SK-N-SH (cell line): Measurements from ENCODE around the gene AFF3. TPM values are rescaled to one million over a fixed set of nuclear protein-coding genes. Genes with fewer than 3 reads are reported as not detected.
"Not testable (repeated sequence)": the region's sequence is repeated elsewhere in the genome, so short reads cannot be mapped to it uniquely, and the experiment has no call there.

Experiments
- CTCF ChIA-PET: fragments of 300-600, 350-600 bp; formaldehyde crosslinking; extraction: SDS; loops from one replicate; lab custom pipeline; 2021; lab: Yijun Ruan, JAX
- POLR2A ChIA-PET: fragments of 350-600 bp; sonication (Branson Sonifier 250); formaldehyde crosslinking; extraction: SDS; loops from one replicate; lab custom pipeline; 2020; ENCODE audit warnings: antibody characterized with exemption, inconsistent platforms; lab: Yijun Ruan, JAX
- DNase-seq: peaks from one replicate; pipeline ENCODE4 v3.0.0; 2012
- H2AFZ ChIP-seq: fragments of 200-600 bp; sonication (generic); 2 replicates; pipeline ENCODE4 v1.8.1; 2016; ENCODE audit warnings: antibody characterized with exemption, mild to moderate bottlenecking, low read depth
- H3F3A ChIP-seq: fragments of 200-600 bp; sonication (generic); replicated peaks from 2 replicates; pipeline ENCODE3; 2016; ENCODE audit warnings: antibody characterized with exemption, mild to moderate bottlenecking; ENCODE audit not compliant: insufficient read depth
- H3K27ac ChIP-seq, 2 experiments: fragments of 200-500 bp in 1 of 2; fragments of 200-600 bp in 1 of 2; sonication (Bioruptor generic) in 1 of 2; sonication (generic), shearing (Covaris generic) in 1 of 2; 2 replicates each; pipeline versions ENCODE4 v1.5.1 to v1.6.1; 2014 to 2016; ENCODE audit warnings: low read depth in 2 of 2, inconsistent platforms in 1 of 2, low read length in 1 of 2, mild to moderate bottlenecking in 1 of 2, mixed read lengths in 1 of 2
- H3K27me3 ChIP-seq: fragments of 200-600 bp; sonication (generic), shearing (Covaris generic); 2 replicates; pipeline ENCODE4 v1.6.1; 2016; ENCODE audit warnings: mixed run types; ENCODE audit not compliant: insufficient read depth
- H3K36me3 ChIP-seq, 2 experiments: fragments of 200-500 bp in 1 of 2; fragments of 200-600 bp in 1 of 2; sonication (Bioruptor generic) in 1 of 2; sonication (generic) in 1 of 2; replicated peaks in 1 of 2; 2 replicates each; pipeline versions ENCODE3 to v1.5.1; 2014 to 2016; ENCODE audit warnings: low read length in 1 of 2, mild to moderate bottlenecking in 1 of 2; ENCODE audit not compliant: insufficient read depth in 2 of 2, control insufficient read depth in 1 of 2
- H3K4me1 ChIP-seq, 2 experiments: fragments of 200-500 bp in 1 of 2; fragments of 200-600 bp in 1 of 2; sonication (Bioruptor generic) in 1 of 2; sonication (generic), shearing (Covaris generic) in 1 of 2; 2 replicates each; pipeline versions ENCODE4 v1.5.1 to v1.6.1; 2014 to 2016; ENCODE audit warnings: low read depth in 1 of 2, low read length in 1 of 2, mixed run types in 1 of 2; ENCODE audit not compliant: insufficient read depth in 2 of 2, control insufficient read depth in 1 of 2
- H3K4me2 ChIP-seq: fragments of 200-600 bp; sonication (generic), shearing (Covaris generic); 2 replicates; pipeline ENCODE4 v1.6.1; 2017; ENCODE audit warnings: mixed run types
- H3K4me3 ChIP-seq, 2 experiments: fragments of 200-500 bp in 1 of 2; fragments of 200-600 bp in 1 of 2; sonication (Bioruptor generic) in 1 of 2; sonication (generic), shearing (Covaris generic) in 1 of 2; 2 replicates each; pipeline versions ENCODE4 v1.5.1 to v1.8.1; 2014 to 2016; ENCODE audit warnings: low read depth in 2 of 2, inconsistent platforms in 1 of 2, low read length in 1 of 2, mild to moderate bottlenecking in 1 of 2, mixed read lengths in 1 of 2, moderate library complexity in 1 of 2
- H3K79me2 ChIP-seq: fragments of 200-600 bp; sonication (generic); 2 replicates; pipeline ENCODE4 v1.8.1; 2017; ENCODE audit warnings: mild to moderate bottlenecking; ENCODE audit not compliant: insufficient read depth
- H3K9ac ChIP-seq: fragments of 200-600 bp; sonication (generic); 2 replicates; pipeline ENCODE4 v1.6.1; 2017; ENCODE audit warnings: mixed run types
- H3K9me2 ChIP-seq: fragments of 200-600 bp; sonication (generic); 2 replicates; pipeline ENCODE4 v1.6.1; 2017; ENCODE audit warnings: mixed run types
- H3K9me3 ChIP-seq: fragments of 200-600 bp; sonication (generic); 2 replicates; pipeline ENCODE4 v1.6.1; 2017; ENCODE audit warnings: mixed run types, mild to moderate bottlenecking, moderate library complexity
- H4K20me1 ChIP-seq: fragments of 200-600 bp; sonication (generic); 2 replicates; pipeline ENCODE4 v1.6.1; 2017; ENCODE audit warnings: mild to moderate bottlenecking, mixed run types; ENCODE audit not compliant: insufficient read depth
- CHD2 ChIP-seq: fragments of 150-350 bp; IDR thresholded peaks from 2 replicates; pipeline ENCODE4 v1.6.1; 2018; ENCODE audit warnings: low read length; ENCODE audit not compliant: partially characterized antibody
- EP300 ChIP-seq, 2 experiments: IDR thresholded peaks; 2 replicates each; pipeline versions ENCODE4 v1.4.0 to v1.6.1; 2012; ENCODE audit warnings: borderline replicate concordance in 1 of 2, low read depth in 1 of 2, low read length in 1 of 2
- EZH2phosphoT487 ChIP-seq: fragments of 200-600 bp; sonication (generic); IDR thresholded peaks from 2 replicates; pipeline ENCODE4 v1.6.1; 2017; ENCODE audit warnings: low read depth, mixed run types, mild to moderate bottlenecking, antibody characterized with exemption, moderate library complexity, borderline replicate concordance
- FOSL2 ChIP-seq: IDR thresholded peaks from 2 replicates; pipeline ENCODE4 v1.4.0; 2012; ENCODE audit warnings: low read depth, mild to moderate bottlenecking, moderate library complexity, borderline replicate concordance
- IRF3 ChIP-seq: fragments of 150-350 bp; IDR thresholded peaks from 2 replicates; pipeline ENCODE4 v1.6.1; 2016; ENCODE audit warnings: mild to moderate bottlenecking, low read depth, low read length
- MAX ChIP-seq: IDR thresholded peaks from 2 replicates; pipeline ENCODE4 v1.4.0; 2012; ENCODE audit warnings: low read depth
- MEF2A ChIP-seq: IDR thresholded peaks from 2 replicates; pipeline ENCODE4 v1.4.0; 2012; ENCODE audit warnings: low read depth, borderline replicate concordance
- POLR2AphosphoS5 ChIP-seq: IDR thresholded peaks from 2 replicates; pipeline ENCODE4 v1.6.1; 2012; ENCODE audit warnings: low read depth, low read length
- RCOR1 ChIP-seq: fragments of 150-350 bp; IDR thresholded peaks from 2 replicates; pipeline ENCODE4 v1.6.1; 2017; ENCODE audit warnings: antibody characterized with exemption, low read length
- RXRA ChIP-seq: IDR thresholded peaks from 2 replicates; pipeline ENCODE4 v1.4.0; 2012; ENCODE audit warnings: low read depth, mild to moderate bottlenecking, borderline replicate concordance
- TCF12 ChIP-seq: IDR thresholded peaks from 2 replicates; pipeline ENCODE4 v1.4.0; 2012
- TEAD4 ChIP-seq: IDR thresholded peaks from 2 replicates; pipeline ENCODE4 v1.4.0; 2012; ENCODE audit warnings: mild to moderate bottlenecking, borderline replicate concordance; ENCODE audit not compliant: insufficient read depth
- YY1 ChIP-seq: IDR thresholded peaks from 2 replicates; pipeline ENCODE4 v1.4.0; 2012; ENCODE audit warnings: low read depth, mild to moderate bottlenecking
- WGBS: methylation state at CpG from one replicate; pipeline ENCODE4 v1.1.6; 2017; ENCODE audit warnings: low lambda C conversion rate; 5-methylcytosine and 5-hydroxymethylcytosine counted together
- polyA plus RNA-seq, 3 experiments: library from polyadenylated mRNA; depleted of rRNA; stranded (reverse); fragments of >200 nt; gene quantifications; 2 replicates each; pipeline ENCODE4 v1.2.3, GENCODE V29; 2012
- TF ChIP-seq, protein P1 (sequence below): IDR thresholded peaks from 2 replicates; pipeline ENCODE4; 2012
- TF ChIP-seq, protein P2 (sequence below): IDR thresholded peaks from 2 replicates; pipeline ENCODE4 v1.4.0; 2012; ENCODE audit warnings: low read depth, borderline replicate concordance
- TF ChIP-seq, protein P3 (sequence below): IDR thresholded peaks from 2 replicates; pipeline ENCODE4 v1.4.0; 2012; ENCODE audit warnings: low read depth, borderline replicate concordance
- TF ChIP-seq, protein P4 (sequence below): IDR thresholded peaks from 2 replicates; pipeline ENCODE4 v1.6.1; 2012; ENCODE audit warnings: mild to moderate bottlenecking, low read depth, low read length, moderate library complexity

AFF3 gene
- polyA plus RNA-seq, 1 of the 3 experiments (the other 2 are of a cell fraction): 0.36 TPM

DNA sequence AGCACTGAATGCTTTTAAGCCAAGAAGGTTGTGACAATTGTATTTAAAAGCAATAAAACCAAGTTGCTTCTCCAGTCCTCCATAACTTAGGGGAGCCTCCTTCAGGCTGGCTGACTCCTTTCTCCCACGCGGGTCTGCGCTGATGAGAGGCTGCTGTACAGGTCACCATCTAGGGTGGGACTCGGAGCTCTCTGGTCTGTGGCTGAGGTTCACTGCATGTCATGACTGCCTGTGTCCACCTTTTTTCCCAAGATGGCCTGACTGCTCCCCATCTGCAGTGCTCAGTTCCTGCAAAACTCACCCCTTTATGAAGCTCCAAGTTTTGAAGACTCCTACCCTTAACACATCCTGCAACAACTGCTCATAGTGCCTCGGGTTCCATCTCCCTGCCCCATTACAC, 194.4 kb downstream of the AFF3 start:
- Histone ChIP-seq H3K79me2 (no peaks in the 10 kb centered on the region), H3K27ac (no peak overlapping the region), H3K36me3 (no peaks in the 10 kb centered on the region), H3K9me3 (no peaks in the 10 kb centered on the region), H4K20me1 (no peaks in the 10 kb centered on the region), H3K9me2 (no peaks in the 10 kb centered on the region), H3K27me3 (no peaks in the 10 kb centered on the region), H3K4me3 (no peak overlapping the region), H3F3A (no peaks in the 10 kb centered on the region), H2AFZ (no peak overlapping the region), H3K4me2 (no peak overlapping the region), H3K9ac (no peak overlapping the region), H3K4me1 (peaks cover 0 to 5% of the 10 kb centered on the region in 2 experiments; a peak in 2 of 4 replicates)
- CTCF ChIA-PET: interaction anchor here (1.4 kb wide), 1 partner anchor 126 kb away, joined by 4 read pairs; no protein-coding TSS in a partner anchor
- POLR2A ChIA-PET: no interaction called here
- TF ChIP-seq TEAD4 (no peak), YY1 (no peak), EZH2phosphoT487 (no peak), RXRA (no peak), POLR2AphosphoS5 (no peak), CHD2 (no peak), RCOR1 (no peak), FOSL2 (no peak), TCF12 (no peak), EP300 (IDR thresholded peaks at IDR 0.05; ENCODE audit: borderline replicate concordance in 1 of 2, low read depth in 1 of 2, low read length in 1 of 2) (no peak), MEF2A (no peak), IRF3 (no peak), MAX (no peak)
- TF ChIP-seq, protein P1, sequence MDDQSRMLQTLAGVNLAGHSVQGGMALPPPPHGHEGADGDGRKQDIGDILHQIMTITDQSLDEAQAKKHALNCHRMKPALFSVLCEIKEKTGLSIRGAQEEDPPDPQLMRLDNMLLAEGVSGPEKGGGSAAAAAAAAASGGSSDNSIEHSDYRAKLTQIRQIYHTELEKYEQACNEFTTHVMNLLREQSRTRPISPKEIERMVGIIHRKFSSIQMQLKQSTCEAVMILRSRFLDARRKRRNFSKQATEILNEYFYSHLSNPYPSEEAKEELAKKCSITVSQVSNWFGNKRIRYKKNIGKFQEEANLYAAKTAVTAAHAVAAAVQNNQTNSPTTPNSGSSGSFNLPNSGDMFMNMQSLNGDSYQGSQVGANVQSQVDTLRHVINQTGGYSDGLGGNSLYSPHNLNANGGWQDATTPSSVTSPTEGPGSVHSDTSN: no peak
- TF ChIP-seq, protein P2, sequence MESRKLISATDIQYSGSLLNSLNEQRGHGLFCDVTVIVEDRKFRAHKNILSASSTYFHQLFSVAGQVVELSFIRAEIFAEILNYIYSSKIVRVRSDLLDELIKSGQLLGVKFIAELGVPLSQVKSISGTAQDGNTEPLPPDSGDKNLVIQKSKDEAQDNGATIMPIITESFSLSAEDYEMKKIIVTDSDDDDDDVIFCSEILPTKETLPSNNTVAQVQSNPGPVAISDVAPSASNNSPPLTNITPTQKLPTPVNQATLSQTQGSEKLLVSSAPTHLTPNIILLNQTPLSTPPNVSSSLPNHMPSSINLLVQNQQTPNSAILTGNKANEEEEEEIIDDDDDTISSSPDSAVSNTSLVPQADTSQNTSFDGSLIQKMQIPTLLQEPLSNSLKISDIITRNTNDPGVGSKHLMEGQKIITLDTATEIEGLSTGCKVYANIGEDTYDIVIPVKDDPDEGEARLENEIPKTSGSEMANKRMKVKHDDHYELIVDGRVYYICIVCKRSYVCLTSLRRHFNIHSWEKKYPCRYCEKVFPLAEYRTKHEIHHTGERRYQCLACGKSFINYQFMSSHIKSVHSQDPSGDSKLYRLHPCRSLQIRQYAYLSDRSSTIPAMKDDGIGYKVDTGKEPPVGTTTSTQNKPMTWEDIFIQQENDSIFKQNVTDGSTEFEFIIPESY: no peak
- TF ChIP-seq, protein P3, sequence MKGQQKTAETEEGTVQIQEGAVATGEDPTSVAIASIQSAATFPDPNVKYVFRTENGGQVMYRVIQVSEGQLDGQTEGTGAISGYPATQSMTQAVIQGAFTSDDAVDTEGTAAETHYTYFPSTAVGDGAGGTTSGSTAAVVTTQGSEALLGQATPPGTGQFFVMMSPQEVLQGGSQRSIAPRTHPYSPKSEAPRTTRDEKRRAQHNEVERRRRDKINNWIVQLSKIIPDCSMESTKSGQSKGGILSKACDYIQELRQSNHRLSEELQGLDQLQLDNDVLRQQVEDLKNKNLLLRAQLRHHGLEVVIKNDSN: no peak
- TF ChIP-seq, protein P4, sequence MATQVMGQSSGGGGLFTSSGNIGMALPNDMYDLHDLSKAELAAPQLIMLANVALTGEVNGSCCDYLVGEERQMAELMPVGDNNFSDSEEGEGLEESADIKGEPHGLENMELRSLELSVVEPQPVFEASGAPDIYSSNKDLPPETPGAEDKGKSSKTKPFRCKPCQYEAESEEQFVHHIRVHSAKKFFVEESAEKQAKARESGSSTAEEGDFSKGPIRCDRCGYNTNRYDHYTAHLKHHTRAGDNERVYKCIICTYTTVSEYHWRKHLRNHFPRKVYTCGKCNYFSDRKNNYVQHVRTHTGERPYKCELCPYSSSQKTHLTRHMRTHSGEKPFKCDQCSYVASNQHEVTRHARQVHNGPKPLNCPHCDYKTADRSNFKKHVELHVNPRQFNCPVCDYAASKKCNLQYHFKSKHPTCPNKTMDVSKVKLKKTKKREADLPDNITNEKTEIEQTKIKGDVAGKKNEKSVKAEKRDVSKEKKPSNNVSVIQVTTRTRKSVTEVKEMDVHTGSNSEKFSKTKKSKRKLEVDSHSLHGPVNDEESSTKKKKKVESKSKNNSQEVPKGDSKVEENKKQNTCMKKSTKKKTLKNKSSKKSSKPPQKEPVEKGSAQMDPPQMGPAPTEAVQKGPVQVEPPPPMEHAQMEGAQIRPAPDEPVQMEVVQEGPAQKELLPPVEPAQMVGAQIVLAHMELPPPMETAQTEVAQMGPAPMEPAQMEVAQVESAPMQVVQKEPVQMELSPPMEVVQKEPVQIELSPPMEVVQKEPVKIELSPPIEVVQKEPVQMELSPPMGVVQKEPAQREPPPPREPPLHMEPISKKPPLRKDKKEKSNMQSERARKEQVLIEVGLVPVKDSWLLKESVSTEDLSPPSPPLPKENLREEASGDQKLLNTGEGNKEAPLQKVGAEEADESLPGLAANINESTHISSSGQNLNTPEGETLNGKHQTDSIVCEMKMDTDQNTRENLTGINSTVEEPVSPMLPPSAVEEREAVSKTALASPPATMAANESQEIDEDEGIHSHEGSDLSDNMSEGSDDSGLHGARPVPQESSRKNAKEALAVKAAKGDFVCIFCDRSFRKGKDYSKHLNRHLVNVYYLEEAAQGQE: no peak
- 85% methylated on average over 5 of the region's 5 CpGs for WGBS
- no peak for DNase-seq

DNA sequence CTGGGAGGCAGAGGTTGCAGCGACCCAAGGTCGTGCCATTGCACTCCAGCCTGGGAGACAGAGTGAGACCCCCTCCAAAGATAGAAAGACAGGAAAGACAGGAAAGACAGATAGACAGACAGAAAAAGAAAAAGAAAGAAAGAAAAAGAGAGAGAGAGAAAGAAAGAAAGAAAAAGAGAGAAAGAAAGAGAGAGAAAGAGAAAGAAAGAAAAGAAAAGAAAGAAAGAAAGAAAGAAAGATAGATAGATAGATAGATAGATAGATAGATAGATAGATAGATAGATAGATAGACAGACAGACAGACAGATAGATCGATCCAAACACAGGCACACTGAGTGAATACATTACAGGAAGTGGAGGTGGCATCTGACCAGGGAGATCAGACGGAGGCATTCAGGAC, 195.0 kb downstream of the AFF3 start:
- H3K4me2 ChIP-seq, H3K9ac ChIP-seq, POLR2A ChIA-PET, H3F3A ChIP-seq, H4K20me1 ChIP-seq, H3K4me3 ChIP-seq, H3K9me2 ChIP-seq, H2AFZ ChIP-seq, DNase-seq, H3K4me1 ChIP-seq, H3K36me3 ChIP-seq, H3K27me3 ChIP-seq, H3K9me3 ChIP-seq, H3K79me2 ChIP-seq, H3K27ac ChIP-seq: not testable (repeated sequence)
- CTCF ChIA-PET: interaction anchor here (1.4 kb wide), 1 partner anchor 125 kb away, joined by 4 read pairs; no protein-coding TSS in a partner anchor
- WGBS: 57% methylated on average over 4 of the region's 4 CpGs
